GM12878 (cell line): Measurements from ENCODE around the gene ARHGEF3. TPM values are rescaled to one million over a fixed set of nuclear protein-coding genes. Genes with fewer than 3 reads are reported as not detected.

ENCODE experiments used
- ATF2 ChIP-seq: IDR thresholded peaks from 2 replicates; pipeline ENCODE4 v1.6.1; 2012; ENCODE audit warnings: low read length, inconsistent platforms
- BCL3 ChIP-seq: IDR thresholded peaks from 2 replicates; pipeline ENCODE4 v1.6.1; 2011; ENCODE audit warnings: borderline replicate concordance, low read depth, mild to moderate bottlenecking, moderate library complexity, low read length; ENCODE audit not compliant: insufficient read depth, poor library complexity, severe bottlenecking
- BHLHE40 ChIP-seq, 2 experiments: fragments of 450-650 bp in 1 of 2; IDR thresholded peaks; 2 replicates each; pipeline ENCODE4 v1.6.1; 2011 to 2017; ENCODE audit warnings: low read depth in 2 of 2, borderline replicate concordance in 1 of 2, improper control_type of control experiment in 1 of 2, low read length in 1 of 2, mild to moderate bottlenecking in 1 of 2
- BMI1 ChIP-seq: fragments of 450-650 bp; IDR thresholded peaks from 2 replicates; pipeline ENCODE4 v1.6.1; 2016; ENCODE audit warnings: mild to moderate bottlenecking, moderate library complexity, borderline replicate concordance
- CREM ChIP-seq: IDR thresholded peaks from 2 replicates; pipeline ENCODE4 v1.6.1; 2014; ENCODE audit warnings: antibody characterized with exemption, low read depth
- DPF2 ChIP-seq: fragments of 450-650 bp; IDR thresholded peaks from 2 replicates; pipeline ENCODE4 v1.6.1; 2017; ENCODE audit warnings: mild to moderate bottlenecking
- GABPA ChIP-seq: IDR thresholded peaks from 2 replicates; pipeline ENCODE4 v1.6.1; 2014; ENCODE audit warnings: antibody characterized with exemption, low read depth, mild to moderate bottlenecking, inconsistent platforms
- NFYB ChIP-seq: IDR thresholded peaks from 2 replicates; pipeline ENCODE4 v1.6.1; 2011; ENCODE audit warnings: low read depth, mild to moderate bottlenecking, low read length, improper control_type of control experiment, moderate library complexity; ENCODE audit not compliant: insufficient read depth
- PKNOX1 ChIP-seq: fragments of 450-650 bp; IDR thresholded peaks from 2 replicates; pipeline ENCODE4 v1.6.1; 2016; ENCODE audit warnings: mild to moderate bottlenecking
- POLR2A ChIP-seq: IDR thresholded peaks from 2 replicates; pipeline ENCODE4 v1.6.1; 2011; ENCODE audit warnings: low read depth, mild to moderate bottlenecking, low read length
- POU2F2 ChIP-seq: IDR thresholded peaks from 3 replicates; pipeline ENCODE4 v1.6.1; 2011; ENCODE audit warnings: low read depth, mild to moderate bottlenecking, low read length, borderline replicate concordance
- PRDM15 ChIP-seq: fragments of 450-650 bp; formaldehyde crosslinking; IDR thresholded peaks from 2 replicates; pipeline ENCODE4 v1.4.0; 2020; ENCODE audit warnings: mild to moderate bottlenecking, moderate library complexity
- RB1 ChIP-seq: fragments of 450-650 bp; formaldehyde crosslinking; IDR thresholded peaks from 2 replicates; pipeline ENCODE4 v1.6.1; 2017; ENCODE audit warnings: mild to moderate bottlenecking, borderline replicate concordance
- RFX5 ChIP-seq: IDR thresholded peaks from 2 replicates; pipeline ENCODE4 v1.6.1; 2011; ENCODE audit warnings: low read depth, low read length, improper control_type of control experiment
- SMAD5 ChIP-seq: IDR thresholded peaks from 2 replicates; pipeline ENCODE4 v1.6.1; 2016; ENCODE audit warnings: antibody characterized with exemption, low read depth
- TAF1 ChIP-seq: IDR thresholded peaks from 2 replicates; pipeline ENCODE4 v1.6.1; 2011; ENCODE audit warnings: mild to moderate bottlenecking, low read depth, low read length, borderline replicate concordance
- USF2 ChIP-seq: IDR thresholded peaks from 2 replicates; pipeline ENCODE4 v1.6.1; 2011; ENCODE audit warnings: low read depth, low read length, improper control_type of control experiment, borderline replicate concordance
- YBX1 ChIP-seq: fragments of 450-650 bp; IDR thresholded peaks from 2 replicates; pipeline ENCODE4 v1.6.1; 2016; ENCODE audit warnings: antibody characterized with exemption
- ZNF384 ChIP-seq: IDR thresholded peaks from 2 replicates; pipeline ENCODE4 v1.6.1; 2012; ENCODE audit warnings: low read depth, mild to moderate bottlenecking, low read length, improper control_type of control experiment, borderline replicate concordance
- polyA plus RNA-seq, 11 experiments: library from polyadenylated mRNA; depleted of rRNA in 4 of 11; unstranded in 6 of 11; stranded (reverse) in 5 of 11; fragments of >200 nt; fragmentation: Nextera tagmentation in 4 of 11; fragmentation: Illumina TruSeq in 1 of 11; extraction: Ambion mirVana in 4 of 11; extraction: Trizol in 1 of 11; gene quantifications; 1 replicate in 1 of 11; 2 replicates in 10 of 11; pipeline versions ENCODE4 v1.2.1 to v1.2.3, GENCODE V29; 2011 to 2016; ENCODE audit warnings: inconsistent platforms in 2 of 11, missing spikeins in 2 of 11, low read depth in 1 of 11
- total RNA-seq, 4 experiments: library from RNA; depleted of rRNA in 3 of 4; stranded (reverse); fragments of >200 nt in 3 of 4; fragmentation: Illumina TruSeq in 1 of 4; extraction: Trizol in 1 of 4; gene quantifications; 2 replicates each; pipeline versions ENCODE4 v1.2.1 to v1.2.3, GENCODE V29; 2013 to 2021

The ARHGEF3 gene
- total and polyA plus RNA-seq, 10 of the 15 experiments (the other 5 are each of a cell fraction or from before 2014, with no cell fraction given), result 21.8 to 78.7 (median 56.2) TPM

- peak; percentile 94 for TF ChIP-seq PKNOX1
- TF ChIP-seq RFX5, result 0 out of 2 replicates have a peak, but pooled peaks have one; percentile 11
- no peak for TF ChIP-seq ATF2
- TF ChIP-seq ZNF384, result no peak
- peak; percentile 98; the same call in 1 of the 2 replicates for TF ChIP-seq RB1
- peak; percentile 69 for TF ChIP-seq DPF2
- 0 out of 2 replicates have a peak, but pooled peaks have one; percentile 30 for TF ChIP-seq NFYB
- TF ChIP-seq BMI1, result no peak
- no peak for TF ChIP-seq USF2
- TF ChIP-seq BCL3, result no peak
- peak; percentile 88 for TF ChIP-seq POLR2A
- TF ChIP-seq TAF1, result peak; percentile 45; the same call in 1 of the 2 replicates
- TF ChIP-seq YBX1, result no peak
- TF ChIP-seq BHLHE40 (IDR thresholded peaks at IDR 0.05; ENCODE audit: borderline replicate concordance in 1 of 2, low read depth in 2 of 2, low read length in 1 of 2), result peak; percentile 12 to 64; a peak in 2 of 4 replicates
- no peak for TF ChIP-seq GABPA
- TF ChIP-seq SMAD5, result no peak
- TF ChIP-seq CREM, result peak; percentile 16; the same call in 1 of the 2 replicates
- TF ChIP-seq POU2F2, result no peak
- TF ChIP-seq PRDM15 (CRISPR knock-in tag), result no peak
Observed at GRCh38 chr3:56683122-56683817, 118.5 kb downstream of the ARHGEF3 start, which contains the start of gene TASOR (continued).
